Glutamatergic neuron (in vitro differentiated cells): ENCODE results near the gene MCCC2. TPM values are rescaled to one million over a fixed set of nuclear protein-coding genes. Genes with fewer than 3 reads are reported as not detected.
"Not testable (repeated sequence)": the region's sequence is repeated elsewhere in the genome, so short reads cannot be mapped to it uniquely, and the experiment has no call there.

ENCODE experiments used
- DNase-seq: peaks from one replicate; pipeline ENCODE4 v3.0.0; 2022
- H3K27ac Mint-ChIP-seq: one replicate; pipeline ENCODE4 v1.8.0; 2020; ENCODE audit warnings: mild to moderate bottlenecking, mixed read lengths, inconsistent platforms; ENCODE audit not compliant: unreplicated experiment
- H3K27me3 Mint-ChIP-seq: one replicate; pipeline ENCODE4 v1.8.0; 2020; ENCODE audit warnings: mild to moderate bottlenecking, moderate library complexity, mixed read lengths, inconsistent platforms; ENCODE audit not compliant: unreplicated experiment
- H3K36me3 Mint-ChIP-seq: one replicate; pipeline ENCODE4 v1.8.0; 2020; ENCODE audit warnings: mild to moderate bottlenecking, mixed read lengths, inconsistent platforms; ENCODE audit not compliant: unreplicated experiment
- H3K4me1 Mint-ChIP-seq: one replicate; pipeline ENCODE4 v1.8.0; 2020; ENCODE audit warnings: mild to moderate bottlenecking, low read depth, mixed read lengths, inconsistent platforms; ENCODE audit not compliant: unreplicated experiment
- H3K4me3 Mint-ChIP-seq: one replicate; pipeline ENCODE4 v1.8.0; 2020; ENCODE audit warnings: mild to moderate bottlenecking, mixed read lengths, inconsistent platforms; ENCODE audit not compliant: unreplicated experiment
- H3K9me3 Mint-ChIP-seq: one replicate; pipeline ENCODE4 v1.8.0; 2020; ENCODE audit warnings: mild to moderate bottlenecking, moderate library complexity, mixed read lengths, inconsistent platforms; ENCODE audit not compliant: unreplicated experiment
- CTCF ChIP-seq: fragments of 200-600 bp; sonication (generic); IDR thresholded peaks from one replicate; pipeline ENCODE4 v1.5.0; 2021; ENCODE audit not compliant: partially characterized antibody, unreplicated experiment
- long read RNA-seq: library from polyadenylated mRNA; unstranded; transcript quantifications from one replicate; pipeline ENCODE4 v2.0.0, GENCODE V29; 2020; ENCODE audit not compliant: unreplicated experiment
- total RNA-seq: library from RNA; stranded (reverse); fragmentation: NEBNext Ultra II Directional; extraction: Animal tissue kit (Norgen Biotek cat#: 25700); gene quantifications from one replicate; pipeline ENCODE4 v1.2.1, GENCODE V29; 2021; ENCODE audit not compliant: unreplicated experiment

The MCCC2 gene
- total RNA-seq: 17.3 TPM
- long read RNA-seq, partial matches to known transcripts: 0 of 3 reads
- long read RNA-seq, other reads (novel, unspliced or antisense): 2 of 3 reads

- H3K36me3 Mint-ChIP-seq: no peaks in the 10 kb centered on the region
- DNase-seq: peak; percentile 99
- TF ChIP-seq CTCF: no peak
- peaks cover 2% of the 10 kb centered on the region for H3K4me1 Mint-ChIP-seq
- H3K4me3 Mint-ChIP-seq: peak within 1 kb of the TSS; percentile 98
- peaks cover 2% of the 10 kb centered on the region for H3K9me3 Mint-ChIP-seq
- peaks cover 2% of the 10 kb centered on the region for H3K27me3 Mint-ChIP-seq
- H3K27ac Mint-ChIP-seq: peak within 1 kb of the TSS; percentile 84
These were observed at the start of gene MCCC2 for GRCh38 chr5:71586941-71587765. Gene MCCC2 (plus strand): TSS chr5:71587340. CDS start chr5:71587426, 86 bp downstream.

- Mint-ChIP-seq H3K27ac (no peak overlapping the region), H3K27me3 (no peaks in the 10 kb centered on the region), H3K9me3 (peaks cover 2% of the 10 kb centered on the region), H3K4me1 (no peaks in the 10 kb centered on the region), H3K4me3 (no peak overlapping the region), H3K36me3 (no peaks in the 10 kb centered on the region)
- DNase-seq: no peak
- TF ChIP-seq CTCF: no peak
These were observed 49.5 kb upstream of the MCCC2 start for GRCh38 chr5:71537687-71538086.

GRCh38 chr5:71550885-71551284 is 36.3 kb upstream of the MCCC2 start:
- H3K9me3 Mint-ChIP-seq, DNase-seq, H3K27me3 Mint-ChIP-seq, H3K27ac Mint-ChIP-seq, H3K4me3 Mint-ChIP-seq, H3K4me1 Mint-ChIP-seq: not testable (repeated sequence)
- H3K36me3 Mint-ChIP-seq: peaks cover 20% of the 10 kb centered on the region

DNA sequence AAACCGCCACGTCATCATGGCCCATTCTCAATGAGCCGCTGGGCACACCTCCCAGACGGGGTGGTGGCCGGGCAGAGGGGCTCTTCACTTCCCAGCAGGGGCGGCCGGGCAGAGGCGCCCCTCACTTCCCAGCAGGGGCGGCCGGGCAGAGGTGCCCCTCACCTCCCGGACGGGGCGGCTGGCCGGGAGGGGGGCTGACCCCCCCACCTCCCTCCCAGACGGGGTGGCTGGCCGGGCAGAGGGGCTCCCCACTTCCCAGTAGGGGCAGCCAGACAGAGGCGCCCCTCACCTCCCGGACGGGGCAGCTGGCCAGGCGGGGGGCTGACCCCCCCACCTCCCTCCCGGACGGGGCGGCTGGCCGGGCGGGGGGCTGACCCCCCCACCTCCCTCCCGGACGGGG is 35.6 kb upstream of the MCCC2 start:
- not testable (repeated sequence) for H3K27me3 Mint-ChIP-seq, H3K27ac Mint-ChIP-seq, DNase-seq, H3K4me1 Mint-ChIP-seq, H3K9me3 Mint-ChIP-seq, H3K4me3 Mint-ChIP-seq
- peaks cover 18% of the 10 kb centered on the region for H3K36me3 Mint-ChIP-seq

DNA sequence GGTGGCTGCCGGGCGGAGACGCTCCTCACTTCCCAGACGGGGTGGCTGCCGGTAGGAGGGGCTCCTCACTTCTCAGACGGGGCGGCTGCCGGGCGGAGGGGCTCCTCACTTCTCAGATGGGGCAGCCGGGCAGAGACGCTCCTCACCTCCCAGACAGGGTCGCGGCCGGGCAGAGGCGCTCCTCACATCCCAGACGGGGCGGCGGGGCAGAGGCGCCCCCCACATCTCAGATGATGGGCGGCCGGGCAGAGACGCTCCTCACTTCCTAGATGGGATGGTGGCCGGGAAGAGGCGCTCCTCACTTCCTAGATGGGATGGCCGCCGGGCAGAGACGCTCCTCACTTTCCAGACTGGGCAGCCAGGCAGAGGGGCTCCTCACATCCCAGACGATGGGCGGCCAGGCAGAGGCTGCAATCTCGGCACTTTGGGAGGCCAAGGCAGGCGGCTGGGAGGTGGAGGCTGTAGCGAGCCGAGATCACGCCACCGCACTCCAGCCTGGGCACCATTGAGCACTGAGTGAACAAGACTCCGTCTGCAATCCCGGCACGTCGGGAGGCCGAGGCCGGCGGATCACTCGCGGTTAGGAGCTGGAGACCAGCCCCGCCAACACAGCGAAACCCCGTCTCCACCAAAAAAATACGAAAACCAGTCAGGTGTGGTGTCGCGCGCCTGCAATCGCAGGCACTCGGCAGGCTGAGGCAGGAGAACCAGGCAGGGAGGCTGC is 35.0 kb upstream of the MCCC2 start:
- H3K36me3 Mint-ChIP-seq: peaks cover 18% of the 10 kb centered on the region
- not testable (repeated sequence) for H3K4me3 Mint-ChIP-seq, H3K4me1 Mint-ChIP-seq, H3K27me3 Mint-ChIP-seq, DNase-seq, H3K27ac Mint-ChIP-seq, H3K9me3 Mint-ChIP-seq

- DNase-seq: no peak
- Mint-ChIP-seq H3K27ac (no peak overlapping the region), H3K9me3 (no peaks in the 10 kb centered on the region), H3K27me3 (no peaks in the 10 kb centered on the region), H3K4me3 (no peak overlapping the region), H3K36me3 (no peaks in the 10 kb centered on the region), H3K4me1 (no peaks in the 10 kb centered on the region)
- no peak for TF ChIP-seq CTCF
These were observed 24.0 kb upstream of the MCCC2 start for GRCh38 chr5:71563161-71563560.
